ENCODE data around the gene ICA1.

The ICA1 gene

DNA sequence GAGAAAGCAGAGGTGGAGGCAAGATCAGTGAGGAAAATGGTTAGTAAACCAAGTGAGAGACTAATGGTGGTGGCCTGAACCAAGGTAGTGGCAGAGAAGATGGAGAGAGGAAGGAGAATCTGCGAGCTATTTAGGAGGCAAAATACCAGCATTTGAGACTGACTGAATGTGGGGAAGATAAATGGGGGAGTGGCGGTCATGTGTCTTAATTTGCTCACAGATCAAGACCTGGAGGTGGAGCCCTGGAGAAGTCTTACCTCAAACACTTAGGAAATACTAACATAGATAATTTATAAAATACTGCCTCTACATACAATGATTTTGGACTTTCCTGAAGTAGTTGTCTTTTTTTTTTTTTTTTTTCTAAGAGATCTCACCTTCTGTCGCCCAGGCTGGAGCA, 34.7 kb downstream of the ICA1 start:
- ATAC-seq: no peak
- no peak for DNase-seq

DNA sequence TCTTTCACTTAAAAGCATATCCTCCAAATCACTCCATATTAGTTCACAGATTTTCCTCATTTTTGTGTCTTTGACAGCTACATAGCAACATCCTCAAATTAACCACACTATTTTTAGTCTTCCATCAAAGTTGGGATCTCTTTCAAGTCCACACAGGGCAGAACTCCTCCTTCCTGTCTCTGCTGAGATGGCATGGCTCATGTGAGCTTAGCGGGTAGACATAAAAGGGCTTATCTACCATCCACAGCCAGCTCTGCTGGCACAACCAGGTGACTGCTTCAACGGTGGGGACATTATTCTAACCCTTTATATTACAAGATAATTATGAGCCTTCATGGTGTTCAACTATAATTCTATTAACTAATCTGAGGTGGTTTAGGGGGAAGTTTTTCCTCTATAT, 35.5 kb downstream of the ICA1 start:
- DNase-seq (no peak), ATAC-seq (no peak)

GRCh38 chr7:8221567-8221966, 40.4 kb downstream of the ICA1 start:
- no peak for DNase-seq
- ATAC-seq: no peak

GRCh38 chr7:8221101-8221495, 40.9 kb downstream of the ICA1 start:
- DNase-seq (no peak), ATAC-seq (no peak)

GRCh38 chr7:8220376-8221100, 41.4 kb downstream of the ICA1 start:
- DNase-seq (no peak), ATAC-seq (no peak)

GRCh38 chr7:8217200-8218068, 44.5 kb downstream of the ICA1 start:
- no peak for DNase-seq
- peak; percentile 54 for ATAC-seq

GRCh38 chr7:8216334-8216690, 45.7 kb downstream of the ICA1 start:
- ATAC-seq (no peak), DNase-seq (no peak)

DNA sequence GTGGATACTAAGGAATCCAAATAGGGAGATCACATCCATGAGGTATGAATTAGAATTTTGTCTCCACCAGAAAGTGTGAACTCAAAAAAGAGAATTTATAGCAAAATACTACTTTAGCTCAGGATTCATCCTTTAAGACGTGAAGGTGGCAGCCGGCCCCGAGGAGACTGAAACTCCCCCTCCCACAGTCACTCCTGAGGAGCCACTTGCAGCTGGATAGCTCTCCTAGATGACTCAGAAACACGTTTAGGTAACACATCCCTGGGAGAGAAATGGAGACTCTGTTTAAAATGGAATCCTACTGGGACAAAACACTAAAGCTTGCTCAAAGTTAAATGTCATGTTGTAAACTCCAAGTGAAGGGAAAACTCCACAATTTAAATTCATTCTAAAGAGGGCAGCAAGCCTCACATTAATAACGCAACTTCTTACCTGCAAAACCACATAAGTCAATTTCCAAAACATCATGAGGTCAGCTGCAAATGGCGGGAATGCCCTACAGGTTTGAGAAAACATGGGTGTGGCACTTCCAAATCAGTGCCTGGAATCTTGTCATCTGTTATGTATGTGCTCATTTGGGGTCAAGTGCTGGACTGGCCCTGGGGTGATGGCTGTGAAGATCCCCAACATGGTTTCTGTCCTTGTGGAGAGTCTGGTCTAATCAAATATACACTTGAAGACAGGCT, 46.2 kb downstream of the ICA1 start:
- ATAC-seq (no peak), DNase-seq (no peak)

DNA sequence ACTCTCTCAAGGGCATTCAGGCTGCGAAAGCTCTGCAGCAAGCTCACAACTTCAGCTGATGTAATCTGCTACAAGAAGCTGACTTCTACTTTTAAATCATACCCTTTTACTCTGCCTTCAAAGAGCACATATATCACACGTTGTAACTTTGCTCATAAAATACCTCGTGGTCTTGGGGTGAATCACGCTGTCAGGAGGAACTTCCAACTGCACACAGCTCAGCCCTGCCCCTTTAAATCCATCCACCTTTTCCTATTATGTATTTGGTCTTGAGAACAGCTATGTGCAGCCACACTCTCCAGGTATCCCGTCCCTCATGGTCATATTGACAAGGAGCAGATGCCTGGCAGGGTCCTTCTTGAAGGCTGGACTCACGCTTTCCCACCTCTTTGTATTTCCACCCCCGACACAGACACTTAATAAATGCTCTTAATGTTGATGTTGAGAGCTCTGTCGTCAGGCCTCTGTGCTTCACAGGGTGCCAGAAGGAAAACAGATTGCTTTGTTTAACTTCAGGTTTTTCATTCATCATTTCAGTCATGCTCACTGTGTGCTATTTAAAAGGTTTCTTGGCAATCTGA, 47.6 kb downstream of the ICA1 start:
- peak; percentile 48 for ATAC-seq

GRCh38 chr7:8213381-8213780, 48.6 kb downstream of the ICA1 start:
- no peak for ATAC-seq
- DNase-seq: no peak

More for the DNA sequence above, 47.6 kb downstream of the ICA1 start:
- no peak for DNase-seq

DNA sequence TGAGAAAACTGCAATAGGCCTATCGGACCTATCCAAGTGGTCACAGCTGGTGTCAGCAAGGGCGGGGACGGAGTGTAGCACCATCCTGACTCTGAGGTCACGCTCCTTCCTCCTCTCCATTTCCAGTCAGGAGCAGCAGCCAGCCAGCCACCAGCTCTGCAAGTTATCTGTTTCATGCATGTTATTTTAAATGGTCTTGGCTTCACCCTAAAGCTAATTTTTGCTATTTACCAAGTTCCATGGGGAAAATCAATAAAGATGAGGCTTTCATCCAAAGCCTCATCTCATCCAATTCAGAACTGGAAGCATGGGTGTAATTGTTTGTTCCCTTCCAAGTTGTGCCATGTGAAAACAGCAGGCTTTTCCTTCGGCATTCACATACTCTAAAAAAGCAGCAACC, 49.3 kb downstream of the ICA1 start:
- no peak for ATAC-seq
- no peak for DNase-seq

- ATAC-seq: no peak
- DNase-seq: no peak
These were observed 50.3 kb downstream of the ICA1 start for GRCh38 chr7:8211725-8212096.

DNA sequence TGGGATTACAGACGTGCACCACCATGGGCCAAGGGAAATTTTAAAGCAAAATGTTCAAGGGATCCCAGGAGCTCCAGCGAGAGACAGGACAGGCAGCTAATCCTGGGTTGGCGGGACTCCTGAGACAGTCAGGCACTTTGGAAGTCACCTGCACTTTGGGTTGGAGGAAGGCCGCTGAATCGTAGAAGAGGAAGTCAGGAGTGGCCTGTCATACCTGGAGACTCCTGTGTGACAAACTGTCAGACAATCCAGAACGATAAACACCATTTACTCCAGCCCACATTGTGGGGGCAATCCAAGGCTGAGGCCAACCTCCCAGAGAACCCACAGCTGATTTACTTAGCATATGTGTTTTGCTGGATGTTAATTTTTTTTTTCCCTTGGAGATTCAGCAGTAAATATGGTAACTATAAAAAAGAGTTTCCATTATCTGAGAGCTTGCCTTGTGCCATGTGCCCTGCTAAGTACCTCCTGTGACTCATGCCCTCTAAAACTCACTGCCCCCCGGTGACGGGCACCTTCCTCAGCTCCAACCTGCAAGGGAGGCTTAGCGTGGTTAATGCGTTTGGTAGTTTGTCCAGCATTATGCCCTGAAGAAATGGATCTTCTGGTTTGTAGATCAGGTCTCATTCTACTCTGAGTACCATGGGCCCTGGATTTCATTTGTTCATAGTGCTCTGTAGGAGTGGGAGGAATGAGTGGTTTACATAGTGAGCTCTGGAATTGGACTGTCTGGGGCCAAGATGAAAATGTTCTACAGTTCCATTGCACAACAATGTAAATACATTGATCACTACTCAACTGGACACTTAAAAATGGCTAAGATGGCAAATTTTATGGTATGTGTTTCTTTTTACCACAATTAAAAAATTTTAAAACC, 50.9 kb downstream of the ICA1 start:
- ATAC-seq (no peak), DNase-seq (no peak)

GRCh38 chr7:8209353-8209752, 52.6 kb downstream of the ICA1 start:
- ATAC-seq: no peak
- no peak for DNase-seq

GRCh38 chr7:8208816-8209215, 53.2 kb downstream of the ICA1 start:
- DNase-seq (no peak), ATAC-seq (no peak)

DNA sequence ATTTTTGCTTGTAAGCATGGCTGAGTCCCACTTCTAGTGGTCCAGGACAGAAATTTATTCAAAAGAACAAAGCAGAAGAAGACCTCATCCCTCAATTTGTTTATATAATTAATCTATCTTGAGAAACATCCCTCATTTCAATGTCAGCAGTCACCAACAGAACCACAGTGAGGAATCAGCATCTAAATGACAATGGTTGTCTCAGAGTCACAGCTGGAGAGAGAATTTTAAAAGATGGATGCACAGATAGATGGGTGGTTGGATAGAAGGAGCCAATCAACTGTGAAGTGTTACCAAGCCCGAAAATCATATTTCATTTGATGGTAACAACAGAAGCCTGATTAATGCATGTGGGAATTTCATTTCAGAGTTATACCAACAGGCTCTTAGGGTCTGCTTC, 55.0 kb downstream of the ICA1 start:
- no peak for DNase-seq
- no peak for ATAC-seq

DNA sequence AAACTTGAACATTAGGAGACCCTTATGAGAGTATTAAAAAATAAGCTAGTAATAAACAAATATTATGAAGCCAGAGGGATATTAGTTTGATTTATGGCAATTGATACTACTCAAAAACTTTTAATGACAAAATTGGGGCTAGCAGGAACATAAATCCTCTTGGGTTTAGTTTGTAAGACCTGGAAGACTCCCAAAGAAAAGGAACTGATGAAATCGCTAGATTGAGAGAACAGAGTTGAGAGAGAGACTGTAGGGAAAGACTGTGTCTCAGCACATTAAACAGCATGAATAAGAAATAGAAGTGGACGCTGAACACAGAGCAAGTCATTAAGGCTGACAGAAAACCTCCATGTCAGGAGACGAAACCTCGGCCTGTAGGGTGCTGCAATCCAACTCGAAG, 56.4 kb downstream of the ICA1 start:
- DNase-seq (no peak), ATAC-seq (no peak)

DNA sequence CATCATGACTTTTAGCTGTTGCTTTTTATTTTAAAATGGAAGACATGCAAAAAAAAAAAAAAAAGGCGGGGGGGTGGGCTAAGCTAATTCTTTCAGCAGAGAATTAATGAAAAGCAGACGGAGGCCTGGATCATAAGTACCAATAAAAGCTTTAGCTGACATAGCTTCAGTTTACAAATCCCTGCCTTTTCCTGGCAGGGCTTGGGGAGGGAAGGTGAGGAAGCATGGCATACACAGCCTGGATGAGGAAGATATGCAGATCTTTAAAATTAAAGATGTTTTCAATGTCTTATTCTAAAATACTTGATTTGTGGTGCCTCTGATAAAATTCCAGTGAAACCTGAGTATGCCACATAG, 57.0 kb downstream of the ICA1 start:
- no peak for DNase-seq
- no peak for ATAC-seq

DNA sequence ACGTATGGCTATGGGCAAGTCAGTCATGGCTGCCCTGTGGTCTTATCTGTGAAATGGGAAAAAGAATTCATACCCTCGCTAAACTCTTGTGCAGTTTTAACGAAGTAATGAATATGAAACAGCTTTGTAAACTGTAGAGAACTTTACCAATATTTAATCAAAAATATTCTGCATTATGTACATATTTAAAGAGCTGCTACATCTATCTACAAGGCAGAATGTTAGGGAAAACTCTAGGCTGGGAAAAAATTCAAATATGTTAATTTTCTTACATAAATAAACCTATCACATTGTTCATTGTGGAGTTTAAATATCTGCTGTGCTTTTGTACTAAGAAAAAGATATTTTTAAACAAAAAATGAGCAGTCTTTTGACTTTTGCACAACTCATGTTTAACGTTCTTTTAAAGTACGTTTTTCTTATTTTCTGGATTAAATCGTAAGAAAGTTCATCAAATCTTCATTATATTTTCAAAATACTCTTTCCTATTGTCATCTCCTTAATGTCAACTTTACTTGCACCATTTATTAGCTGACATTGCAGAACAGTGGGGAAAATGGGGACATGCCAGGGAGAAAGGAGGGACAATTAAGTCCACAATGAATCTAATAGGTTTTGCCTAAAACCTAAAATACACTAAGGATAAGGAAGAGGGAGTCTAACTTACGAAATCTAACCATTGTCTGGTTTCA, 57.5 kb downstream of the ICA1 start:
- ATAC-seq (no peak), DNase-seq (no peak)

- DNase-seq: no peak
These were observed 60.0 kb downstream of the ICA1 start for GRCh38 chr7:8201846-8202441.

GRCh38 chr7:8200717-8201116, 61.2 kb downstream of the ICA1 start:
- DNase-seq: no peak
- ATAC-seq: no peak

More at GRCh38 chr7:8201846-8202441, 60.0 kb downstream of the ICA1 start:
- peak; percentile 5 for ATAC-seq

Data from stimulated activated naive CD8-positive, alpha-beta T cell treated with anti-CD3 and anti-CD28 coated beads, Interleukin-15, Interleukin-2, amounts not matched to agents 100 U/mL and 50 U/mL, for 24 hours (primary cell).